Stimulated activated CD4-positive, alpha-beta T cell treated with anti-CD3 and anti-CD28 coated beads, Interleukin-4, amount 100 ng/mL, for 24 hours (primary cell): Measurements from ENCODE around the gene CREB3L2.
"Not testable (repeated sequence)": the region's sequence is repeated elsewhere in the genome, so short reads cannot be mapped to it uniquely, and the experiment has no call there.

ENCODE experiments used
- DNase-seq: peaks from one replicate; pipeline ENCODE4 v3.0.0-alpha.2; 2020

CREB3L2 gene

GRCh38 chr7:137930581-137930980 lies 71.3 kb downstream of the CREB3L2 start:
- no peak for DNase-seq

DNA sequence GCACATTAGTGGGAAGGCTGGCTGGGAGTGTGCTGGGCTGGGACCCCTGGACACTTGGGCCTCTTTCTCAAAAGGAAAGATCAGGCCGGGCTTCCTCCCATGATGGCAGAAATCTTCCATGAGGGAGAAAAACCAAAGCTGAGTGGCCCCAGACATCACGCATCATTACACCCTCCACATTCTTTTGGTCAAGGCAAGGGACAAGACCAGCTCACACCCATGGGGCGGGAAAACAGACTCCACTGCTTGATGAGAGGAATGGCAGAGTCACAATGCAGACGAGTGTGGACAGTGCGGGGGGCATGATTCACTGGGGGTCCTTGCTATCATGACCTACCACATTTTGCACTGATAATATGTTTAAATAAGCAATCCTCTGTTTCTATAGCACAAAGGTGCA lies 73.3 kb downstream of the CREB3L2 start:
- no peak for DNase-seq

- no peak for DNase-seq
Observed at GRCh38 chr7:137927386-137927785, 74.5 kb downstream of the CREB3L2 start.

DNA sequence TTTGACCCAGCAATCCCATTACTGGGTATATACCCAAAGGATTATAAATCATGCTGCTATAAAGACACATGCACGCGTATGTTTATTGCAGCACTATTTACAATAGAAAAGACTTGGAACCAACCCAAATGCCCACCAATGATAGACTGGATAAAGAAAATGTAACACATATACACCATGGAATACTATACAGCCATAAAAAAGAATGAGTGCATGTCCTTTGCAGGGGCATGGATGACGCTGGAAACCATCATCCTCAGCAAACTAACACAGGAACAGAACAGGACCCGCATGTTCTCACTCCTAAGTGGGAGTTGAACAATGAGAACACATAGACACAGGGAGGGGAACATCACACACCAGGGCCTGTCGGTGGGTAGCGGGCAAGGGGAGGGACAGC lies 75.7 kb downstream of the CREB3L2 start:
- DNase-seq, result not testable (repeated sequence)

GRCh38 chr7:137925754-137926153 lies 76.1 kb downstream of the CREB3L2 start:
- no peak for DNase-seq

GRCh38 chr7:137925091-137925490 lies 76.8 kb downstream of the CREB3L2 start:
- no peak for DNase-seq

DNA sequence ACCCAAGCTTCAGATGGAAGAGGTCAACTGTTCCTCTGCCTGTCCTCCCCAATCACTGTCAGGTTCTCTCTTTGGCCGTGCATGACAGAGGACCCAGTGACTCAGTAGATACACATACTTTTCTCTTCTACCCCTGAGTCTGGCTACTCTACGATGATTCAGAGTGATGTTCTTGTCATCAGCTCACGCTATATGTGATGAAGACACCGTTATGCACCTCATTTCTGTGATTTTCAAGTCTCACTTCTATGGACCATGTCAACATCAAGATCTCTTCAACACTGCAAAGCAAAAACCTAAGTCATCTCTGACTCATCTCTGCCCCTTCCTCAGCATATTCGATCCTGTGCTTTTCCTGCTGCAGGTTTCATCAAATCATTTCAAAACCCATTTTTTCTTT lies 78.5 kb downstream of the CREB3L2 start:
- no peak for DNase-seq

GRCh38 chr7:137920637-137921399 lies 81.1 kb downstream of the CREB3L2 start:
- no peak for DNase-seq

- no peak for DNase-seq
Observed at GRCh38 chr7:137919987-137920386, 81.9 kb downstream of the CREB3L2 start.

DNA sequence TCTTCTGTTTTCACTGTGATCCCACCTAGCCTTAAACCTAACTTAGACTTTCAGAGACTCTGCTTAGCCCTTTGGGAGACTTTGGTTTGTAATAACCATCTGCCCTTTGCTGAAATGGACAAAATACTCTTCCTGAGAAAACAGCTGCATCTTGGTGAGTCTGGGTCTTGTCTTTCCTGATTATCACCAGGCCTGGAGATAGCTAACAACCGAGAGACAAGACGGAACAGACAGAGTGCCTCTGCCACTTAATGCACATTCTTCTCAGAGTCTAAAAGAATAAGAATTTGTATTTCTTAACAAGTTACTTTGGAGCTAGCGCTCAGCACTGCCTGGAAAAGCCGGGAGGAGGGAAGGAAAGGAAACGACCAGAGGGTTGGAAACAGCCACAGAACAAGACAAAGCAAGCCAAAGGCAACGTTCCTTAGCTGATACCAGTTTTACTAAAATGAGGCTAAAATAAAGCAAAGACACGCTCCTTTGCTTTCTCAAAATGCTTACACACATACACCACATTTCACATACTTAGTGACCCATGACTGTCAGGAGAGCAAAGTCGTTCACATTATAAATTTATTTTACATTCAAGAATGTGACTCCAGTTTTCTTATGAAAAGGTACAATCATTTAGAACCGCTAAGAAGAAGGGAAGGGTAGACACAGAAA lies 84.8 kb downstream of the CREB3L2 start:
- no peak for DNase-seq

GRCh38 chr7:137916564-137916963 lies 85.3 kb downstream of the CREB3L2 start:
- no peak for DNase-seq

- DNase-seq, result no peak
Observed at GRCh38 chr7:137915266-137915665, 86.6 kb downstream of the CREB3L2 start.

- DNase-seq, result no peak
Observed at GRCh38 chr7:137913985-137914384, 87.9 kb downstream of the CREB3L2 start.

DNA sequence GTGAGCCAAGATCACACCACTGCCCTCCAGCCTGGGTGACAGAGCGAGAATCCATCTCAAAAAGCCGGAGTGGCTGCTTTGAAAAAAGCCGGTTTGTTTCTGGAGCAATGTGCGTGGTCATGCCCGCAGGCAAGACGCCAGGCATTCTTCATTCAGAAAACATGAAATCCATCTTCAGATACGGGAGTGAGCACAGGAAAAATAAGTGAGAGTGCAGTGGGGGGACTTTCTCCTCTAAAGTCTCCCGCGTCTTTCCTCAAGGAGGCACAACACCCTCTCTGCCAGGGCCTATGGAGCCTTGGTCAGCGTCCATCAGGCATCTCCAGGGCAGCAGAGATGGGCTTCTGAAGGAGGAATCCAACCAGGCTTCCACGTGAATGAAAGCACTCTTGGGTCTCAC lies 92.8 kb downstream of the CREB3L2 start:
- DNase-seq, result no peak

DNA sequence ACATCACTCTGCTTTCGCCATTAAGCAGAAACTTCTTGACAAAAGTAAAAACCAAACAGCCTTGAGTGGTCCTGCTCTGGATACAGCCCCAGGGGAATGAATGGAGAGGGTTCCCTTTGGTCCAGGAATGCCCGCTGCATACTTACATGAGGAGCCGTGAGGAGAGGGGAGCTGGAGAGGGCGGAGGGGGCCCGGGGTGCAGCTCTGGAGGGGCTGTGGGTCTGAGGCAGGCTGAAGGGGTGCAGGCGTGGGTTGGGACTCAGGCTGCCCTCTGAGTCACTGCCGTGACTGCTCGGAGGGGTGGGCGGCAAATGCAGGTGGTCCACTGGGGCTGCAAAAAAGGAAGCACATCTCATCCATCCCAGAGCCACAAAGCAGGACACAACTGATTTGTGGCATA lies 93.8 kb downstream of the CREB3L2 start:
- DNase-seq, result no peak

GRCh38 chr7:137906636-137907035 lies 95.2 kb downstream of the CREB3L2 start:
- DNase-seq, result not testable (repeated sequence)

DNA sequence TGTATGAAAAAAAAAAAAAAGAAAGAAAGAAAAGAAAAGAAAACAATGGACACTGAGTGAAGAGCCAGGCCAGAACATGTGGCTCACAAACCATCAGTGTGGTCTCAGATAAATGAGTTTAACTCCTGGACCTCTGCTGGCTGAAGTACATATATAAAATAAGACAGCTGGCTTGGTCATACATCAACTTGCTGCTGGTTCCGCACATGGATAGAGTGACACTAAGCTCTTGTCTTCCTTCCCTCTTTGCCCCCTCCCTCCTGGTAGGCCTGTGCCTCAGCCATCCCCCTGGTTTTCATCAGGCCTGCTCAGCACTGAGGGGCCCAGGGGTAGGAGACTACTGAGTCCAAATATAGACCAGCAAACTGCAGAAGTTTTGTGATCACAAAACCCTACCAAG lies 97.1 kb downstream of the CREB3L2 start:
- no peak for DNase-seq

- DNase-seq, result peak; percentile 66
Observed at GRCh38 chr7:137903382-137904169, 98.3 kb downstream of the CREB3L2 start.

DNA sequence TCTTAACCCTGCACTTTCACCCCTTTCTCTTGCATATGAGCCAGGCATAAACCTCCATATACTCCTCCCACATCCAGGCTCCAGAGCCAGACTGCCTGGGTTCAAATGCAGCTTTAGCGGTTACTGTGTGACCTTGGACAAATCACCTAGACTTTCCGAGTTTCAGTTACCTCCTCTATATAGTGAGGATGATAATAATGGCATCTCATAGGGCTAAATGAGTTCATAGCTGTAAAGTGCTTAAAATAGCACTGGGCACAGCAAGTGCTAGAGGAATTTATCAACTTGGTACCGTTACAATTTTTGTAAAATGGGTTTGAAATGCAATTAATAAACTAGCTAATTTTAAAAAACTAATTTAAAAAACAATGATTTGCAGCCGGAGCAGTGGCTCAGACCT lies 101.7 kb downstream of the CREB3L2 start:
- no peak for DNase-seq

DNA sequence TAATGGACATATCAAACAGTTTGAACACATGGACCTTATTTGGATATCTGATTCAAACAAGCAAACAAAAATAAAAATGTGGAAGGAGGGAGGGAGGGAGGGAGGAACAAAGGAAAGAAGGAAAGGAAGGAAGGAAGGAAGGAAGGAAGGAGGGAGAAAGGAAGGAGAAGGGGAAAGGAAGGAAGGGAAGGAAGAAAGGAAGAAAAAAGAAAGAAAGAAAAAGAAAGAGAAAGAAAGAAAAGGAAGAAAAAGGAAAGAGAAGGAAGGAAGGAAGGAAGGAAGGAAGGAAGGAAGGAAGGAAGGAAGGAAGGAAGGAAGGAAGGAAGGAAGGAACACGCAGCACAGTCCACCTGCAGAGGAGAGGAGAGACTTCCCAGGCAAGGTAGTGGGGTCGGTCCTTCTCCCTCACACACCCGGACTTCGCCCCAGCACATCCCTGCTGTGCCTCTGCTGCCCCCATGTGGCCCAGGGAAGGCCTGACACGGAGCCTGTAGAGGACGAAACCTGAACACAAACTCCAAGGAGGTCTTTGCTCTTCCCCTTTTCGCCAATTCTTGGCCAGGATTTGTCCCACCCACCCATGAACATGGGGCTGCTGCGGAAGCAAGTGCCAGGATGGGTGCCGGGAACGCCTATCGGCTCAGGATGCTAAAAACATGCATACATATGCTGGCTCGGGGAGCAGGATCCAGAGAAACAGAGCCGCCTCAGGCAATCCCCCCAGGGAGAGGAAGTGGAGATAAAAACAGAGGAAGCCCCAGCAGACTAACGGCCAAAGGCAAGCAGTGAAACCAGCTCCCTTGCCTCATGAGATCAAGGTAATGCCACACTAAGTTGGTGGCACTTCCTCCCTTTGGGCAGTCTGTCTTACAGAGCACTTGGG lies 102.8 kb downstream of the CREB3L2 start:
- DNase-seq, result peak; percentile 82

DNA sequence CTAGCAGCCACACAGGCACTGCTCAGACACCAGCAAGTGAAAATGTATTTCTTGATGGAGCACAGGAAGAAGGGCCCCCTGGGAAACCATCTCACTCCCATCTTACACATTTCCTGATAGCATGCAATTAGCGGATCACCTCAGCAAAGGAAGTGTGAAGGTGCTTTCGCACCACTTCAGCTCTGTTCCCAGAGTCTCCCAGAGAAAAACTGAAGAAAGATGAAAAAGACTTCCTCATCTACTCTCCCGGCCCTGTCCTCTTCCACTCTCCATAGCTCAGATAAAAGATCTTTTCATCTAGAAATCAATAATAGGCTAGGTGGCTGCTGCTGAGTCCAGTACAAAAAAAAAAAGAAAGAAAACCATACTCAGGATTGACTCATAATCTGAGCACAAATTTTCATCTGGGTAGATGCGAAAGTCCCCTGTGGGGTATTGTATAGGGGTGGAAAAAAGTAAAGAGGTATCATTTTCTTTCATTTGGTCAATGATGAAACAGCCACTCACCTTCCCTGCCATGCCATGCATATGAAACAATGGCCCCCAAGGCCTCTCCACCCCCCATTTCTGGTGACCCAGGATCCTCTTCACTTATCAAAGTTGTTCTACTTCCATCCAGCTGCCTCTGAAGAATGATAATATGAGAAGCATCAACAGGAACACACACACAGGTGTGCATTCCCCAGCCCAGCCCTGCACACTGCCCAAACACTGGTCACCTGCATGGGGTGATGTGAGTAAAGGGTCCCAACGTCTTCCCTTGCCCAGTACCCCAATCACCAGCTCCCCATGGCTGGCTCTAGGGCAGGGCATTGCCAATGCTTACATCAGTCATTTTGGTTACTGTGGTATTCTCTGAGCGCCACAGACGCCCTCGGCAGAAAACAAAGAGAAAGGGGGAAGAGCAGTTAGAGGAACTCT lies 106.3 kb downstream of the CREB3L2 start:
- no peak for DNase-seq
